Esophagus muscularis mucosa (tissue), 3 donors: ENCODE measurements around the gene TRIM33.

Source experiments
- CTCF ChIP-seq, 3 experiments: fragments of 200-600 bp in 2 of 3; fragments of 450-650 bp in 1 of 3; sonication (generic) in 2 of 3; IDR thresholded peaks; one replicate each; pipeline ENCODE4 v1.5.1; 2017 to 2019; ENCODE audit warnings: antibody characterized with exemption in 3 of 3, mild to moderate bottlenecking in 2 of 3, moderate library complexity in 1 of 3
- EP300 ChIP-seq: sonication (generic); formaldehyde crosslinking; IDR thresholded peaks from one replicate; pipeline ENCODE4 v1.6.1; 2017; ENCODE audit warnings: antibody characterized with exemption

GRCh38 chr1:114540821-114541220 lies 29.8 kb upstream of the TRIM33 start:
- TF ChIP-seq EP300 (no peak), CTCF (IDR thresholded peaks at IDR 0.05) (no peak)
